ENCODE results near the gene FPGS. TPM values are rescaled to one million over a fixed set of nuclear protein-coding genes. Genes with fewer than 3 reads are reported as not detected.

Gene FPGS
- total and polyA plus RNA-seq, 5 donors from 2014 or later, result 40.1 to 64.7 (median 46.8) TPM

- no peaks in the 10 kb centered on the region for H3K36me3 ChIP-seq (ENCODE audit: control insufficient read depth, insufficient read depth, low read length)
- H3K9me3 Mint-ChIP-seq, result no peaks in the 10 kb centered on the region
- no peaks in the 10 kb centered on the region for H3K27me3 ChIP-seq (ENCODE audit: control insufficient read depth, insufficient read depth, low read length)
- H3K27ac ChIP-seq (ENCODE audit: insufficient read depth, low read length, poor library complexity, severe bottlenecking), result no peak overlapping the region
- no peak overlapping the region for H3K4me3 ChIP-seq (ENCODE audit: low read depth, low read length)
- no peaks in the 10 kb centered on the region for H3K9me3 ChIP-seq (ENCODE audit: control insufficient read depth in 2 of 2, low read length in 2 of 2)
- ATAC-seq (ENCODE audit: low read depth in 2 of 2), result no peak
- no peak for DNase-seq
- H3K4me3 Mint-ChIP-seq, result no peak overlapping the region
- H3K27ac Mint-ChIP-seq, result peak overlapping the region in 1 of 3 donors; percentile 54
- H3K27me3 Mint-ChIP-seq, result no peaks in the 10 kb centered on the region
- peaks cover 17% of the 10 kb centered on the region for H3K4me1 ChIP-seq (ENCODE audit: control insufficient read depth, insufficient read depth, low read length, poor library complexity, severe bottlenecking)
- no peaks in the 10 kb centered on the region for H3K36me3 Mint-ChIP-seq
- H3K4me1 Mint-ChIP-seq, result peaks cover 0 to 29% (median 5%) of the 10 kb centered on the region in 4 donors
Measured at GRCh38 chr9:127858041-127858512, 55.4 kb downstream of the FPGS start.

GRCh38 chr9:127860260-127860659, 57.6 kb downstream of the FPGS start:
- no peak for ATAC-seq (ENCODE audit: low read depth in 2 of 2)
- H3K27me3 ChIP-seq (ENCODE audit: control insufficient read depth, insufficient read depth, low read length), result no peaks in the 10 kb centered on the region
- H3K36me3 ChIP-seq (ENCODE audit: control insufficient read depth, insufficient read depth, low read length), result no peaks in the 10 kb centered on the region
- H3K27me3 Mint-ChIP-seq, result no peaks in the 10 kb centered on the region
- peaks cover 15% of the 10 kb centered on the region for H3K4me1 ChIP-seq (ENCODE audit: control insufficient read depth, insufficient read depth, low read length, poor library complexity, severe bottlenecking)
- no peaks in the 10 kb centered on the region for H3K36me3 Mint-ChIP-seq
- H3K27ac ChIP-seq (ENCODE audit: insufficient read depth, low read length, poor library complexity, severe bottlenecking), result no peak overlapping the region
- H3K9me3 Mint-ChIP-seq, result no peaks in the 10 kb centered on the region
- no peak overlapping the region for H3K4me3 ChIP-seq (ENCODE audit: low read depth, low read length)
- H3K4me1 Mint-ChIP-seq, result peaks cover 0 to 30% (median 6%) of the 10 kb centered on the region in 4 donors
- H3K4me3 Mint-ChIP-seq, result no peak overlapping the region
- H3K9me3 ChIP-seq (ENCODE audit: control insufficient read depth in 2 of 2, low read length in 2 of 2), result no peaks in the 10 kb centered on the region
- no peak overlapping the region for H3K27ac Mint-ChIP-seq
- no peak for DNase-seq

- Mint-ChIP-seq H3K27ac (peak overlapping the region in 2 of 3 donors; percentile 80), H3K9me3 (no peaks in the 10 kb centered on the region), H3K4me3 (no peak overlapping the region), H3K4me1 (peaks cover 4 to 35% (median 8%) of the 10 kb centered on the region in 4 donors), H3K27me3 (no peaks in the 10 kb centered on the region), H3K36me3 (peaks cover 2% of the 10 kb centered on the region)
- Histone ChIP-seq H3K27me3 (ENCODE audit: control insufficient read depth, insufficient read depth, low read length) (no peaks in the 10 kb centered on the region), H3K9me3 (ENCODE audit: control insufficient read depth in 2 of 2, low read length in 2 of 2) (no peaks in the 10 kb centered on the region), H3K4me3 (ENCODE audit: low read depth, low read length) (no peak overlapping the region), H3K4me1 (ENCODE audit: control insufficient read depth, insufficient read depth, low read length, poor library complexity, severe bottlenecking) (peaks cover 17% of the 10 kb centered on the region), H3K36me3 (ENCODE audit: control insufficient read depth, insufficient read depth, low read length) (no peaks in the 10 kb centered on the region), H3K27ac (ENCODE audit: insufficient read depth, low read length, poor library complexity, severe bottlenecking) (no peak overlapping the region)
- DNase-seq, result no peak
- no peak for ATAC-seq (ENCODE audit: low read depth in 2 of 2)
Measured at GRCh38 chr9:127860779-127861178, 58.1 kb downstream of the FPGS start.

- H3K9me3 Mint-ChIP-seq, result no peaks in the 10 kb centered on the region
- H3K4me1 Mint-ChIP-seq, result peaks cover 6 to 40% (median 9%) of the 10 kb centered on the region in 4 donors
Measured at GRCh38 chr9:127862075-127863011, 59.7 kb downstream of the FPGS start.

GRCh38 chr9:127863191-127863621, 60.5 kb downstream of the FPGS start:
- Mint-ChIP-seq H3K36me3 (peaks cover 4% of the 10 kb centered on the region), H3K27me3 (no peaks in the 10 kb centered on the region), H3K9me3 (no peaks in the 10 kb centered on the region), H3K4me1 (peaks cover 6 to 40% (median 9%) of the 10 kb centered on the region in 4 donors), H3K4me3 (peak overlapping the region in 1 of 4 donors; percentile 36), H3K27ac (peak overlapping the region; percentile 49 to 93 (median 70))
- Histone ChIP-seq H3K27me3 (ENCODE audit: control insufficient read depth, insufficient read depth, low read length) (no peaks in the 10 kb centered on the region), H3K4me1 (ENCODE audit: control insufficient read depth, insufficient read depth, low read length, poor library complexity, severe bottlenecking) (peaks cover 17% of the 10 kb centered on the region), H3K36me3 (ENCODE audit: control insufficient read depth, insufficient read depth, low read length) (no peaks in the 10 kb centered on the region), H3K4me3 (ENCODE audit: low read depth, low read length) (no peak overlapping the region), H3K9me3 (ENCODE audit: control insufficient read depth in 2 of 2, low read length in 2 of 2) (no peaks in the 10 kb centered on the region), H3K27ac (ENCODE audit: insufficient read depth, low read length, poor library complexity, severe bottlenecking) (no peak overlapping the region)
- ATAC-seq (ENCODE audit: low read depth in 2 of 2), result no peak
- DNase-seq, result no peak

More at GRCh38 chr9:127862075-127863011, 59.7 kb downstream of the FPGS start:
- Histone ChIP-seq H3K27ac (ENCODE audit: insufficient read depth, low read length, poor library complexity, severe bottlenecking) (peak overlapping the region; percentile 47), H3K4me3 (ENCODE audit: low read depth, low read length) (no peak overlapping the region), H3K27me3 (ENCODE audit: control insufficient read depth, insufficient read depth, low read length) (no peaks in the 10 kb centered on the region), H3K4me1 (ENCODE audit: control insufficient read depth, insufficient read depth, low read length, poor library complexity, severe bottlenecking) (peaks cover 17% of the 10 kb centered on the region), H3K36me3 (ENCODE audit: control insufficient read depth, insufficient read depth, low read length) (no peaks in the 10 kb centered on the region), H3K9me3 (ENCODE audit: control insufficient read depth in 2 of 2, low read length in 2 of 2) (no peaks in the 10 kb centered on the region)
- peak in 1 of 3 donors; percentile 49 for DNase-seq
- no peaks in the 10 kb centered on the region for H3K27me3 Mint-ChIP-seq
- ATAC-seq (ENCODE audit: low read depth in 2 of 2), result peak; percentile 42 to 69
- no peak overlapping the region for H3K4me3 Mint-ChIP-seq
- peaks cover 4% of the 10 kb centered on the region for H3K36me3 Mint-ChIP-seq
- H3K27ac Mint-ChIP-seq, result peak overlapping the region; percentile 80 to 94 (median 93)

Other genes starting within 250 kb of the FPGS start
- gene STXBP1, start 190.6 kb upstream of the FPGS start, total RNA-seq, result 1.3 TPM
- gene STXBP1, start 190.6 kb upstream of the FPGS start, polyA plus RNA-seq, result 1 to 10 TPM in 1 of 4 donors, under 1 TPM in 3; 0.07 to 1.3 (median 0.19) TPM
- gene CFAP157, start 95.9 kb upstream of the FPGS start, total RNA-seq, result not detected
- under 1 TPM; 0.20 to 0.57 (median 0.26) TPM for gene CFAP157, start 95.9 kb upstream of the FPGS start, polyA plus RNA-seq
- 9.3 TPM for gene PTRH1, start 87.2 kb upstream of the FPGS start, total RNA-seq
- gene PTRH1, start 87.2 kb upstream of the FPGS start, polyA plus RNA-seq, result 10 to 100 TPM; 25.8 to 36.5 (median 28.1) TPM
- 1.7 TPM for gene TTC16, start 86.8 kb upstream of the FPGS start, total RNA-seq
- under 1 TPM in 2 of 4 donors, not detected in 2; 0.28 to 0.38 TPM for gene TTC16, start 86.8 kb upstream of the FPGS start, polyA plus RNA-seq
- 11.9 TPM for gene TOR2A, start 67.6 kb upstream of the FPGS start, total RNA-seq
- gene TOR2A, start 67.6 kb upstream of the FPGS start, polyA plus RNA-seq, result 10 to 100 TPM; 20.1 to 30.2 (median 24.8) TPM
- gene SH2D3C, start 24.2 kb upstream of the FPGS start, total RNA-seq, result 39.3 TPM
- 10 to 100 TPM; 17.7 to 30.5 (median 21.1) TPM for gene SH2D3C, start 24.2 kb upstream of the FPGS start, polyA plus RNA-seq
- 89.3 TPM for gene CDK9, start 16.8 kb upstream of the FPGS start, total RNA-seq
- 10 to 100 TPM; 43.3 to 67.4 (median 53.3) TPM for gene CDK9, start 16.8 kb upstream of the FPGS start, polyA plus RNA-seq
- 3.6 TPM for gene ENG, start 51.8 kb downstream of the FPGS start, total RNA-seq
- 1 to 10 TPM in 3 of 4 donors, under 1 TPM in 1; 0.71 to 2.9 (median 1.9) TPM for gene ENG, start 51.8 kb downstream of the FPGS start, polyA plus RNA-seq
- 84.7 TPM for gene AK1, start 74.8 kb downstream of the FPGS start, total RNA-seq
- under 1 TPM; 0.08 to 0.42 (median 0.25) TPM for gene AK1, start 74.8 kb downstream of the FPGS start, polyA plus RNA-seq
- 136 TPM for gene ST6GALNAC6, start 96.7 kb downstream of the FPGS start, total RNA-seq
- 10 to 100 TPM; 43.7 to 50.5 (median 47.9) TPM for gene ST6GALNAC6, start 96.7 kb downstream of the FPGS start, polyA plus RNA-seq
- gene ST6GALNAC4, start 114.2 kb downstream of the FPGS start, total RNA-seq, result 31.6 TPM
- gene ST6GALNAC4, start 114.2 kb downstream of the FPGS start, polyA plus RNA-seq, result 10 to 100 TPM; 23.1 to 23.8 (median 23.7) TPM
- gene PIP5KL1, start 127.9 kb downstream of the FPGS start, total RNA-seq, result 3.3 TPM
- 1 to 10 TPM in 1 of 4 donors, under 1 TPM in 2, not detected in 1; 0.22 to 1.1 (median 0.81) TPM for gene PIP5KL1, start 127.9 kb downstream of the FPGS start, polyA plus RNA-seq
- gene DPM2, start 135.0 kb downstream of the FPGS start, total RNA-seq, result 35.7 TPM
- gene DPM2, start 135.0 kb downstream of the FPGS start, polyA plus RNA-seq, result 10 to 100 TPM; 27.5 to 30.6 (median 29.7) TPM
- gene EEIG1, start 178.1 kb downstream of the FPGS start, total RNA-seq, result 402 TPM
- 100 to 1,000 TPM; 140 to 190 (median 177) TPM for gene EEIG1, start 178.1 kb downstream of the FPGS start, polyA plus RNA-seq

Data from CD4-positive, CD25-positive, alpha-beta regulatory T cell (primary cell).